ENCODE data around the gene FILIP1. TPM values are rescaled to one million over a fixed set of nuclear protein-coding genes. Genes with fewer than 3 reads are reported as not detected.
A peak's percentile ranks its signal among the peaks of the same experiment; 100 is the strongest.

FILIP1 gene
- total RNA-seq, 4 donors from 2014 or later: 57.5 to 123 (median 93.8) TPM

DNA sequence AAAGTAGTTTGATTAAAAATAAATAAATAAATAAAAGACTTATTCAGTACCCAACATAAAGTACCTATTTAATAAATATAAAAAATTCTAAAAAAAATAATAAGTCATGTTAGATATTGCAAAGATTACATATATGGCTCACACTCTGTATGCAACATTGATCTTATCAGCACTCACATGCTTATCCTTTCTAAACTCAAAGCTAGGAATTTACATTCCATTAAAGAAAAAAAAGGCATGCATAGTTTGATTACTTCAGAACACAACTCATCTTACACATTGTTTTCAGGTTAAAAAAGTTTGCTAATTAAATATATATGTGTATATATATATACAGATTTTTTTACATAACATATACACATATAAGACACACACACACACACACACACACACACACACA is 96.4 kb downstream of the FILIP1 start:
- intact Hi-C loops (cut with DNase I; ENCODE audit: low total_unique reads): no loop called here
- Histone ChIP-seq H3K4me3 (no peak overlapping the region), H3K4me1 (peaks cover 90 to 95% of the 10 kb centered on the region in 2 donors), H3K27me3 (no peaks in the 10 kb centered on the region), H3K27ac (no peak overlapping the region), H3K36me3 (no peaks in the 10 kb centered on the region), H3K9me3 (no peaks in the 10 kb centered on the region)
- ATAC-seq (no peak), DNase-seq (no peak)
- no peak for TF ChIP-seq CTCF (IDR thresholded peaks at IDR 0.05 in 4 of 5, conservative IDR thresholded peaks at IDR 0.05 in 1 of 5)
- no peak for TF ChIP-seq POLR2A (IDR thresholded peaks at IDR 0.05)
- in situ Hi-C loops (cut with MboI; ENCODE audit: low sequenced_read_pairs in 4 of 4): no loop called here

DNA sequence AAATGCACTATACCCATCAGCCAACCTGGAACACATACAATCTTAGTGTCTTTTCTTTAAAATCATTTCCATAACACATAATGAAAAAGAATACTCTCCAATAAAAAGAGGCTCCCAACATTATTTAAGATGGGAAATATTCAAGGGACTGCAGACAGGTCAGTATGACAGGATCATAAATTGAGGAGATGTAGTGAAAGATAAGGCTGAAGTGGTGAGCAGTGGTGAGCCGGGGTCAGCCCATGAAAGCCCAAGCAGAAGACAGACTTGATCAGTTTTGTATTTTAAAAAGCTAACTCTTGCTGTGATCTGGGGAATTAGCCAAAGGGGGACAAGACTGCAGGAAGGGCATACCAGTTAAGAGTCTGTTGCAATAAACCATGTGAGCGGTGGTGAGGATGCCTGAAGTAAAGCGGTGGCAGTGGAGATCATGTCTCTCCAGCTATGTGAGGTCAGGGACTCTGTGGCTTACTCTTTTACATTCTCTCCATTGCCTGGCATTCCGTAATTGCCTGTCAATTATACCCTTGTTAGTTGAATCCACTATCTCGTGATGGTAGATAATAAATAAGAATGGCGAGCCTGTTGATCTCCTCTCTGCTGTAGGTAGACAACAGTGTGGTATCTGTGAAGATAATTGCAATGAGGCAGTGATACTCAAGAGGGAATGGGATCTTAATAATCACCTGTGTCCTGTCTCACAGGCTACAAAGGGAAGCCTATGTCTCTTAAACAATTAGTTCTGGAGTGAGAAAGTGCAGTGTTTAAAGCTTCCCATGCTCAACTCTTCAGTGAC is 97.4 kb downstream of the FILIP1 start:
- ATAC-seq (peak; percentile 81 to 99), DNase-seq (peak; percentile 56 to 69)
- Histone ChIP-seq H3K4me3 (no peak overlapping the region), H3K27ac (peak overlapping the region; percentile 66 to 76 (median 67)), H3K36me3 (no peaks in the 10 kb centered on the region), H3K27me3 (no peaks in the 10 kb centered on the region), H3K9me3 (no peaks in the 10 kb centered on the region), H3K4me1 (peaks cover 91 to 95% of the 10 kb centered on the region in 2 donors)
- intact Hi-C loops (cut with DNase I; ENCODE audit: low total_unique reads): no loop called here
- in situ Hi-C loops (cut with MboI; ENCODE audit: low sequenced_read_pairs in 4 of 4): no loop called here
- no peak for TF ChIP-seq POLR2A (IDR thresholded peaks at IDR 0.05)
- no peak for TF ChIP-seq CTCF (IDR thresholded peaks at IDR 0.05 in 4 of 5, conservative IDR thresholded peaks at IDR 0.05 in 1 of 5)

GRCh38 chr6:75393806-75394205 is 99.8 kb downstream of the FILIP1 start:
- no peak for TF ChIP-seq CTCF (IDR thresholded peaks at IDR 0.05 in 4 of 5, conservative IDR thresholded peaks at IDR 0.05 in 1 of 5)
- TF ChIP-seq POLR2A (IDR thresholded peaks at IDR 0.05): no peak
- Histone ChIP-seq H3K27ac (no peak overlapping the region), H3K4me1 (peaks cover 75 to 80% of the 10 kb centered on the region in 2 donors), H3K9me3 (no peaks in the 10 kb centered on the region), H3K27me3 (no peaks in the 10 kb centered on the region), H3K4me3 (no peak overlapping the region), H3K36me3 (no peaks in the 10 kb centered on the region)
- in situ Hi-C loops (cut with MboI; ENCODE audit: low sequenced_read_pairs in 4 of 4) (no loop called here), intact Hi-C loops (cut with DNase I; ENCODE audit: low total_unique reads) (no loop called here)
- ATAC-seq (no peak), DNase-seq (no peak)

DNA sequence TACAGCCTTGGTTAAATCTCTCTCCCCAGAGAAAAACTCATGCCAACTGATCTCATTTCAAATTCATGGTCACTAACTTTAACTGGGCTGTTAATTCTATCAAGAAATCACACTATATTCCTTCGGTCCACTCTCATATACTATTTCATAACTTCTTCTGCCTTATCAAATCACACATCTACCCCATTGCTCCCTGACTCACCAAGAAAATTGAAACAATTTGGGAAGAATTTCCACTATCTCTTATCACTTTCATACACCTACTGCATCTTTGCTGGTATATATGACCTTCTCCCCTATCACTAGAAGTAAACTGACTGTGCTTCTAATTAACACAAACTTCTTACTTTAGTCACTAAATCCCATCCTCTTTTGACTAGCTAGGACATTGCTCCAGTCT is 102.3 kb downstream of the FILIP1 start:
- H3K27me3 ChIP-seq: no peaks in the 10 kb centered on the region
- in situ Hi-C loops (cut with MboI; ENCODE audit: low sequenced_read_pairs in 4 of 4): no loop called here
- no peaks in the 10 kb centered on the region for H3K9me3 ChIP-seq
- H3K4me3 ChIP-seq: no peak overlapping the region
- H3K27ac ChIP-seq: peak overlapping the region in 3 of 4 donors; percentile 6 to 38 (median 14)
- intact Hi-C loops (cut with DNase I; ENCODE audit: low total_unique reads): no loop called here
- peaks cover 56 to 57% of the 10 kb centered on the region in 2 donors for H3K4me1 ChIP-seq
- H3K36me3 ChIP-seq: no peaks in the 10 kb centered on the region
- ATAC-seq (no peak), DNase-seq (no peak)
- TF ChIP-seq CTCF (IDR thresholded peaks at IDR 0.05 in 4 of 5, conservative IDR thresholded peaks at IDR 0.05 in 1 of 5) (no peak), POLR2A (IDR thresholded peaks at IDR 0.05) (no peak)
